Stimulated activated CD4-positive, alpha-beta T cell treated with anti-CD3 and anti-CD28 coated beads, Interleukin-4, amount 100 ng/mL, for 24 hours (primary cell): ENCODE results near the gene METTL24.

Experiments
- DNase-seq: peaks from one replicate; pipeline ENCODE4 v3.0.0-alpha.2; 2020

The METTL24 gene, protein sequence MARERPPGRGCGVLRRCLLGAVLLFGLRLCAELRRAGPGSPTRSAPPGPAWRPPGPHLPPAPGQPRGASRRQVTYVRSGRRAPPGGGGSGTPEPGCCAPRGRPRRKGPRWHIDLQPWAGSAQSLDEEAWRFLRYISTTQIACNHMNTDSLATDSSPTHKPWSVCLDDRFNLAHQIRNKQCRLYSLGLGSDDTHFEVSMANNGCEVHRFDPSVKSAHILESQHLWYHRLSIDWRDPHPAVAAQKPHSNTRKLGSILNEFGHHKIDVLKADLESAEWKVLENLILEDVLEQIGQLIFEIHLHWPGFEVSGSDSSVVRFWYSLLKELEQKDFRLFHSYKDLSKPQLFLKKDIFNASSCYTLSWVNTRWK

DNA sequence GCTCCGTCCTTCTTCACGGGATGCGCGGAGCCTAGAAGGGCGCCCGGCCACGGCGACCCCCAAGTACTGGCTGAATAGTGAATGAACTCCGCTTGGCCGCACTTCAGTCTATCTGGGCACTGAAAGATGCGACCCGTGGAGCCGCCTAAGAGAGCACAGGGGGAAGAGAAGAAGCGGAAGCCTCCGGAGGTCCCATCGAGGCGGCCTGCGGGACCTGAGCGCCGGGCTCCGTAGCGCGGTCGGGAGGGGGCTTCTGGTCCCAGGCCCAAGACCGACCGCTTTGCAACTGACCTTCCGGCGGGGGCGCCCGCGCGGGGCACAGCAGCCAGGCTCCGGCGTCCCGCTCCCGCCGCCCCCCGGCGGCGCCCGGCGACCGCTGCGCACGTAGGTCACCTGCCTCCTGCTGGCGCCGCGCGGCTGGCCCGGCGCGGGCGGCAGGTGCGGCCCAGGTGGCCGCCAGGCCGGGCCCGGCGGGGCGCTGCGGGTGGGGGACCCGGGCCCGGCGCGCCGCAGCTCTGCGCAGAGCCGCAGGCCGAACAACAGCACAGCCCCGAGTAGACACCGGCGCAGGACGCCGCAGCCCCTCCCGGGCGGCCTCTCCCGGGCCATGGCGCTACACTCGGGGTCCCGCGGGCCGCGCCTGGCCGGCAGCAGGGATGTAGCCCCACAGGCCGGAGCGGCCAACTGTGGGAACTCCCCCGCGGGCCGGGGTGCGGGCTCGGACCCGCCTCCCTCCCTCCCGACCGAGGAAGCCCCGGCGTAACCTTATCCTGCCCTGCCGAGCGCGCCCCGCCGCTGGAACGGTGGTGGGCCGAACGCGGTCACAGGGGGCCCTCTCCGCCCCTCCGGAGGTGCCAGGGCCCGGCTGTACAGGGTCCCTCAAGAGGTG, at the start of gene METTL24:
Gene METTL24, minus strand, starts transcription at position 686 of the 889 bp plus-strand sequence. Its CDS starts 77 bp downstream, at position 609.
- DNase-seq = no peak

DNA sequence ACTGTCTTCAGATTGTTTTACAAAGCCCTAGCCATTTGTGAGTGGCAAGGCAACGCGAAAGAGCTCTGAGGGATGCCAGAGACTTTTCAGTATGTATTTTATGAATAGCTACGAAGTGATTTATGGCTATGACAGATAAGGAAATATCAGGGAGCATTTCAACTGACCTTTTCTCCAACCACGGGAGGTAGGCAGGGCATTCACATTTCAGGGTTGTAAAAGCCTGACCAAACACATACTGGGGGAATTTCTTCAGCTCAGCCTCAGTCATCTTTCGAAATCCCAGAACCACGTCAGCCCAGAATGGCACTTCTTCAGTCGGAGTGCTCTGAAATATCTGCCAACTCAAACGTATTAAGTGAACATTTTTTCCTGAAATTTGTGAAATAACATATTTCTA, 46.5 kb upstream of the METTL24 start:
- DNase-seq = no peak

DNA sequence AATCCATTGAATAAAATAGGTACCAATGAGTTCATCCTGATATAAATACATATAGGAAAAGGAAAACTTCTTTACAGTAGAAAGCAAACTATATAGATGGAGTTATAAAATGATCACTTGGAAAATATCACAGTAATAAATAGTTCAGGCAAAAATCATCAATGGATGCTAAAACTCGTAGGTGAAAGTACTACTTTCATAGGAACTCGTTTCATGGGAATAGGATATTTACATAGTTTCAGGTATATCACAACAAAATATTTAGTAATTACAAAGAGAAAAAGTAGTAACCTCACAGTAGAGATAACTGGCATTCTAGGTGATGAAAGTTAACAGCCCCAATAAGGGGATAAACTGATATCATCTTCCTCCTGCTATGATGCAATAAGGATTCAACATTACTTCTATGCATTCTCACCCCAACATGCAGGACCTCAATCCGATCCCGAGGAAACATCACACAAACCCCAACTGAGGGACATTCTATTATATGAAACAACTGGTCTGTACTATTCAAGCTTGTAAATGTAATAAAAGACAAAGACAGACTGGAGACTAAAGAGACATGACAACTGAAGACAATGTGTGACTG, 43.5 kb upstream of the METTL24 start:
- DNase-seq = no peak

DNA sequence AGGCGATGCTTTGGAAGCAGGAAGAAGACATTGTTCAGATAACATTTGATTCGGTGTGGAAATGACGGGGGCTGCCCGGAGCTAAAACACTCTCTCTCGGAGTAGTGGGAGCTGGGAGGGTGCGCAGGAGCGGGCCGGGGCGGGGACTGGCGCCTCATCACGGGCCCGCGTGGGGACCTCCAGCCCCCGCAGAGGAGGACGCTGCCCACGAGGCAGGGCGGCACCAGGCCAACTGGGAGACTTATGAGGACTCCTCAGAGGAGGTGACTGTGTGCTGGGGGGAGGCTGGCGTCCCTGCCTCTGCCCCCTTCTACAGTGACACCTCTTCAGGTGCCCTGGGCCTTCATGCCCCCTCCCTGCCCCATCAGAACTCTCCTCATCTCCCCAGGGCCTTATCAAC, 42.1 kb upstream of the METTL24 start:
- no peak for DNase-seq

DNA sequence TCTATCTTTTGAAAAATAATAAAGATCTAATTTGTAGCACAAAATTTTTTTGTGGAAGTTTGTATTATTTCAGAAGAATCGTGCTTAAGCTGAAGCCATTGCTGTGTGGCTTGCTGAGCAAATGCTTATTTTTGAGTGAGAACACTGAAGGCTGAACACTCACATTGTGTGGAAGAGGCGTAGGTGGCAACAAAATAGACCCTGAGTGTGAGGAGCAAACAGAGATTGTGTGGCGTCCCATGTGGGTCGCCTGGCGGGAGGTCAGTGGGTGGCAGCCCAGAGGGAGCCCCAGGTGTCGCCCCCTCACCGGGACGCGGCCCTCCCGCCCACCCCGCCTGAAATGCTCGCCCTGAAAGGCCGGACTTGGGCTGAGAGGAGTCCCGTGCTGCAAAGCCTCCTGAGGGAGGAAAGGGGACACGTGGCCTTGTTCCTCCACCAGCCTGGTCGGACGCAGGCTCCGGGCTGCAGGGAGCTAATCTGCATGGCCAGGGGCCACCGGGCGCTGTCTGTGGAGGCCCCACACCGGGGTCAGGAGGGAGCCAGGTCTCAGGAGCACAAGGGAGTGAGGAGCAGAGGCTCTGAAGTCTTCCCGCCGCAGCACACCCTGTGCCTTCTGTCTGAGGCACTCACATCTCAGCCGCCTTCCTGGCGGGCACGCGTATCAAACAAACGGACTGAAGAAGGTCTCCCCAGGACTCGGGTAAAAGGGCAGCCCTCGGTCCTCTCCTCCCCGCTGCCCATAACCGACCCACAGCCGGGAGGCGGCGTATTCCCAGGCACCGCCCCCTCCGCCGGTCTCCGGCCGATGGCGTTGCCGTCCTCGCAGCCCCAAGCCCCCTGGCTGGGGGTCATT, 41.3 kb upstream of the METTL24 start:
- DNase-seq = no peak

DNA sequence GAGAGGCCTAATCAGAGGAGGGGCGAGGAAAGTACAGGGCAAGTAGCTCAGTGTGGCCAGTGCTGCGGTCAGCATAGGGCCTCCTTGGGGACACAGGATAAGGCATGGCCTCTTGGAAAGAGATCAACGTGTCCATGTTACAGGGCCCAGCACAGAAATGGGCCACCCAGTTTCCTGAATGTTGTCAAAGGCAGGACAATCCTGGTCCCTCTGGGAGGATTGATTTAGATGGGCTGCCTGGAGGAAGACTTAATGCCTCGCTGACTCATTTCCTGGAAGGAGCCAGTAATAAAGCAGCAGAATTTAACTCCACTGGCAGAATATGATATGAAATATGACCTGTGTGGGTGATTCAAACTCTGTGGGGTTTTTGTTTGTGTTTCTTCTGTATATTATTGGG, 40.6 kb upstream of the METTL24 start:
- DNase-seq = no peak

DNA sequence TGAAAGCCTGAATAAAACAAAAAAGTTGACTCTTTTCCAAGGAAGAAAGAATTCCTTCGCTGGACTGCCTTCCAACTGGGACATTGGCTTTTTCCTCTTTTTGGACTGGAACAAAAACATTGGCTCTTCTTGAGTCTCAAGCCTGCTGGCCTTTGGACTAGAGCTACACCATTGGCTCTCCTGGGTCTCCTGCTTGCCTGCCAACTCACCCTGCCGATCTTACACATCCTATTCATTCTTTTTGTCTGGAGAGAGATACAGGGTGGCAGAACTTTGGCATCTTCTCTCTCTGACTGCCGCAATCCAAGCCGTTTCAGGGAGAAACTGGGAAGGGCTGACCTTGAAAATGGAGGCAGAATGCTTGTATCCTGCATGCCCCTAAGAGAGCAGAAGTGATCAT, 37.1 kb upstream of the METTL24 start:
- no peak for DNase-seq

DNA sequence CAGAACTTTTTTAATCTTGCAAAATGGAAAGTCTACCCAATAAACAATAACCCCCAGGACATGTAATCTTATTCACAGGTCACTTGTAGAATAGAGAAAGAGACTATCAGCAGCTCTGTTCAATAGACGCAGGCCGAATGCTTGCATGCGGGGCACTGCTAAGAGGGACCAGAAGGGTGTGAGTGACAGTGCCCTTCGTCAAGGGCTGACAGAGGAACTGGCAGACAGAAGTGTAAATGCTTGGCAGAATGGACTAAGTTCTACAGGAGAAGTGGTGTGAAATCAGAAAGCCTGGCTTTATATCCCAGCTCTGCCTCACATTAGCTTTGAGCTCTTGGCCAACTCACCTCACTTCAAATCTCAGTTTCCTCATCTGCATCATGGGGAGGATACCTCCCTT, 36.3 kb upstream of the METTL24 start:
- DNase-seq = no peak

DNA sequence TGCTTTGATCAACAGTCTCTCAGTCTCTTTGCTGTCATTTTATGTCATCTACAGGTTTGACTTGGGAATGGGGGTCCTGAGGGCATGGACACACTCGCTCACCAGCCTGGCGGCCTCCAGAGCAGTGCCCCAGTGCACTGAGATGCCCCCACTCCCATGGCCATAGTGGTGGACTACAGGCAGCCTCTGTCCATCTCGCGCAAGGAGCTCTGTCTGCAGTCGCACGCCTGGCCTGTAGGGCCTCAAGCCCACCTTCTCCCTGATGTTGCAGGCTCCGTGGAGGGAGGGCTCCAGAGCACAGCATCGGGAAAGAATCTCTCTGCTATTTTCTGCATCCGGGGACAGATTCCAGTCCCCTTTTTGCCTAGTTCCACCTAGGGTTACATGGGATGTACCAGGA, 34.6 kb upstream of the METTL24 start:
- no peak for DNase-seq

DNA sequence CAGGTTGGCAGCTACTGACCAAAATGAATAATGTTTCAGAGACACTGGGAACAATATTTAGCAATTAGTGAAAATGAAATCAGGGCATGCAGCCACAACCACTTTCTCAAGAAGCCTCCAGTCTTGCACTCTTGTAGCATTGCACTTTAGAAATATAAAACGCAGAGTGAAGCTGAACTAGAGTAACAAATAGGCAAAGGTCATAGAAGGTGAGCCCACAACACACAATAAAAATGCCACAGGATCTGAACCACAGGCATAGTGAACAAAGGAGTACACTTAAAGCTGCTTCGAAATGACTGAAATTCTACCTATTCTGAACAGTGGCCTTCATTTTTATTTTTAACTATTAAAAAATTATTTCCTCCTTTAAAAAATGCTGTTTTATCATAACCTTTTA, 32.3 kb upstream of the METTL24 start:
- no peak for DNase-seq

DNA sequence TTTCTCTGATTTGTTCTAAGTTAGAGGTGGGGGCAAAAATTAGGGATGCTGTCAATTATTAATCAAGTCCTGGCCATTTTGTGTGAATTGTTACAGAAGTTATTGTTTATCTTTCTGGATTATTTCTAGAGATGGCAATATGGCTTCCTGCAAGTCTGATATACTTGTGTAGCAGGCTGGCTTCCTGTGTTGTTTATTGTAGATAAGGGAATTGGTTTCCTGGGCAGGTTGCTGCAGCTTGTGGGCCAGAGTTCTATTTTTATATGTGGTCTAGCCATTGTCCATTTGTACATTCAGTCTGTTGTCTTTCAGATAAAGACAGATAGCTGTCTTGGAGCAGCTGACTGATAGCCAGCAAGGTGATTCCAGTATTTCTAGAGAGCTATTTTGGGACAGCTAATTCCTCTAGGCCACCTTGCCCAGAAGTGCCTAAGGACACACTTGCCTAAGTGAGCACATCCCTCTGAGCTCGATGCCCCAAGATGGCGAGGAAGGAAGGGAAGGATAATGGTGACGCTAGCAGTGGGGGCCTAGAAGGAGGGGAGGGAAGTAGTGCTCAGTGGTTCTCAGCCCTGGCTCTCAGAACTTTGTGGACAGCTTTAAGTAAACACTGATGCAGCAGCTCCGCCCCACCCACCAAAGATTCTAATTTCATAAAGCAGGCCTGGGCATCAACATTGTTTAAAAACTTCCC, 31.7 kb upstream of the METTL24 start:
- DNase-seq = no peak

DNA sequence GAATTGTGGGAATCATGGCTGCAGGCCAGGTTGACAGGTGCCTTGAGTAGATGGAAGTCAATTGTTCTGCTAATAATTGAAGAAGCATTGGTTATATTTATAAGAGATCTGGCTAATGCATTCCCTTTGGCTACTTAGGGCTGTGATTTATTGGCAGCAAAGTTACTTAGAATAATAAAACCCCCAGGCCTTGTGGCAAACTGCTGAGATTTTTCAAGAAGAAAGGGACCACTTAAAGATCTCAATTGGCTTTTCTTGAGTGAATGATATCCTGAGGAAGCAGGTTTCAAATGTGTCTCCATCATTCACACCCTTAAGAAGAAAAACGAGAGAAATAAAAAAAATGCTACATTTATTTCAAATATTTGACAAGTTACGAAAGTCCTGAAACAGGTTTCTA, 29.8 kb upstream of the METTL24 start:
- no peak for DNase-seq

DNA sequence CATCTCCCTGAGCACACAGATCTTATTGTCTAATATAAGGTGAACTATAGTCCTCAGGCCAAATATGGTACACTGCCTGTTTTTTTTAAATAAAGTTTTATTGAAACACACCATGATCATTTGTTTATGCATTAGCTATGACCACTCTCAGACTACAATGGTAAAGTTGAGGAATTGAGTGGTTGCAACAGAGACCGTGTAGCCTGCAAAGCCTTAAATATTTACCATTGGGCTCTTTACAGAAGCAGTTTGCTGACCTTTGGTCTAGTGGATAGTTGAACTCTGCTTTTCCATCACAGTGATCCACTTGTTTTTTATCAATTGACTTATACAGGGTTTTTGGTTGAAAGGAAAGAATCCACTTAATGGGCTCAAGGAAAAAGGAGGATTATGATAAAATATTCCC, 27.3 kb upstream of the METTL24 start:
- no peak for DNase-seq

DNA sequence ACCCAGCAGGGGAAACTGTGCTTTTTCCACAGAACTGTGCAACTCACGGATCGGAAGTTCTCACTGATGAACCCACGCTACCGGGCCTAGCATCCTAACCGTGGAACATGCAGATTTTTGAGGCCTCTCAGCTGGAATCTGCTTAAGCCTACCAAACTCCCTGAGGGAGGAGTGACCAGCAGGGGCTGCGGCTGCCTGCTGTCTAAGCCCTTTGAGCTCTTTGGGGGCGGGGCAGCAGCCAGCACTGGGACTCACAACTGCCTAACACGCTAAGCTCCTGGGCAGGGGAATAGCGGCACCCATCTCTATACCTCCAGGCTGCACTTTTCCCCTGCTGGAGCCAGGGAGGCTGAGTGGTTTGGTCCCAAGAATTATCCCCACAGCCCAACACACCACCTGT, 20.4 kb upstream of the METTL24 start:
- DNase-seq = no peak

DNA sequence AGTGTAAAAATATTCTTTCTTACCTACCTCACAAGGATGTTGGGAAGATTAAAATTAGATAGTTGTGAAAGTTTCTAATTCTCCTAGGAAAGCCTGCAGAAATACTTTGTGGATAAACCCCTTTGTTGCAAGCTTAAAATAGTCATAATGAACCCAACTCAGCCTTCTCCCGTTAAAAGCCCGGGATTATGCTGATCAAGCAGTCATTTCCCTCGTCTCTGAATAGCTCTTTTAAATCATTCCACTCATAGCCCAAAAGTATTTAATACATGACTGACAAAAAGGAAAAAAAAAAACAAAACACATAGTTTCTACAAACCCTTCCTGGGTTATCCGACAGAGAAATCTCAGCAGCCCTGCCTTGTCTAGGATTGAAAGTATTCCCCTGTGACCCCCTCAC, 10.9 kb upstream of the METTL24 start:
- no peak for DNase-seq

DNA sequence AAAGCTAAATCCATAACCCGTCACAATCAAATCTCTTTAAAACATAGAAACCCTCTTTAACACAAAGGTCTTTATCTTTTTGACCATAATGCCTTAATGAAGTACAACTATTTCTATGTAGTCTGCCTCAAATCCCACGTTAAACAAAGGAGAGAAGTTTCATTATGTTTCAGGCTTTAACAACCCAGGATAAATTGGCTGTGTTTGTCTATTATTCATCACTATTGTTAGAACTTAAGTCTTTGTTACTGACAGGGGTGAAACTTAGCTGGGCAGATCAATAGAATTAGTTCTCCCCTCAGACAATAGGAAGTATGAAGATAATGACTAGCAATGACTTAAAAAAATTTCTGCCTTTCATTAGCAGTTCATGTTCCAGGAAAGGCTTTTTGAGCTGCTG, 10.1 kb upstream of the METTL24 start:
- no peak for DNase-seq

DNA sequence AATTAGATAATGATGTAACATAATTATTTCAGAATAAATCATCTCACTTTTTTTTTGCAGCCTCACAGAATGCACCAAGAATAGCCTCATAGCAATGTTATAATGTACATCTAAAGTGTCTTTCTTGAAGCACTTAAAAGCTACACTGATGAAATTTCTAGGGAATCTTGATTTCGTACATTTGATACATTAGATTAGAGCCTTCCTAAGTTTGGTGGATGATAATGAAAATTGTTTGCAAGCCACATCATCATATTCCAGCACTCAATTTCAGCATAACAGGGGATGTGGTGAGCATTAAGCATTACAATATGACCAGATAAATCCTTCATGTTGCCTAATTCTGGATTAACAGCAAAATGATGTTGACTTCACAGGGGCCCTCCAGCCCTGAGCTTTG, 9.7 kb upstream of the METTL24 start:
- no peak for DNase-seq

DNA sequence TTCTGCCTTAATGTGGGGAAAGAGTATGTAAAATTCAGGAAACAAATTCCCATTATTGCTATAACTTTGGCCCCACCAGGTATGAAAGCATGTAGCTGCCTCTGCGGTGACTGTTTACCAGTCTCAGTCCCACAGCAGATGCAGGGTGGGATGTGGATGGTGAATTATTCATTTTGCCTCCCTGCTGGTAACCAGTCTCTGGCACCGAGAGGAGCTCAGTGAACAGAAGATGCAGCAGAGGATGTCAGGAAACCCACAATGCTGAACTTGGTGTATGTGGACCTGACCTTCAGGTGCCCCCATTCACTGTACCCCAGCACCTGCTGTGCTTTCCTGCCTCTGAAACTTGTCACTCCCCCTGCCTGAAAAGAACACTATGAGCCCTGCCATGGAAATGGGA, 8.8 kb upstream of the METTL24 start:
- DNase-seq = no peak

DNA sequence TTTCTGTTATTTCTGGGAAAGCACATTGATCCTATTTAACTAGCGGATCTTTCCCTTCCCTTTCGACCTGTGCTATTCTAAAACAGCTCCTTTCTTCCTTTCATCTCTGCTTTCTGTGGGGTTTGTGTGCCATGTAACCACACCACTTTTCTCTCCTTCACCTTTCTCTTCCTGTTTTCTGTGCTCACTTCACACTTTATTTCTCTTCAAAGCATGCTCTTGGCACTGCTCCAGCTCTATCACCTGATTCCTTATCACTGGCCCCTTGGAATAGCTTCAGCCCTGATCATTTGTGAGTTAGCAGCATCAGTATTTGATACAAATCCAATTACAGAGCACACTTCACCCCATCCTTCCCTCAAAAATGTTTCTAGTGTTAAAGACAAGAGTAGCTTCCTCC, 8.1 kb upstream of the METTL24 start:
- no peak for DNase-seq

DNA sequence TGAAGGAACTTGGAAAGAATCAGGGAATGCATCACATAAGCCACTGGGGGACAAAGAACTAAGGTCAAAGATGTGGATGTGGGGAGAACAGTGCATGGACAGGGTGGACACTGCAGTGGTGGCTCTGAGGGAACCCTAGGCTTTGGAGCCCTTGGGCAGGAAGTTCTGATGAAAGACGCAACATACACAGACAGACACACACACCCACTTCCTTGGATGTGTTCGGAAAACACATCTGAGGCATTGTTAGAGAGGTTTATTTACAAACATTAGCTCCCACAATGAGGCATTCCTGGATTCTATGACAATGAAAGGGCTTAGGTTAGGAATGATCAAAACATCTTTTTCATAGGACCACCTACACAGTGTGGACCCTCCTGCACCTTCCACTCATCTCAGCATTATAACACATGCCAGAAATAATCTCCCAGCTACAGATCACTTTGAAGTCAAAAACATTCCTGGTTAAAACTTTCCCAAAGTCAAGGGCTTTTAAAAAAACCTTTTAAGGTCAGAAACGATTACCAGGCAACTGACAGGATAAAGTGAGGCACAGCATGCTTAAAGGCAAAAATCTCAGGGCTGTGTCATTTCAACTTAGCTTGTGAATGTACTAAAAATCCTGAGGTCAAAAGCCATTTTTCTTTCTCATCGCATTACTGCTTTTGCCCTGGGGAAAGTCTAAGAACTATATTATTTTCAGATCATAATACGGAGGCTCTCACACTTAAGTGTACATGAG, 6.4 kb upstream of the METTL24 start:
- DNase-seq = no peak

DNA sequence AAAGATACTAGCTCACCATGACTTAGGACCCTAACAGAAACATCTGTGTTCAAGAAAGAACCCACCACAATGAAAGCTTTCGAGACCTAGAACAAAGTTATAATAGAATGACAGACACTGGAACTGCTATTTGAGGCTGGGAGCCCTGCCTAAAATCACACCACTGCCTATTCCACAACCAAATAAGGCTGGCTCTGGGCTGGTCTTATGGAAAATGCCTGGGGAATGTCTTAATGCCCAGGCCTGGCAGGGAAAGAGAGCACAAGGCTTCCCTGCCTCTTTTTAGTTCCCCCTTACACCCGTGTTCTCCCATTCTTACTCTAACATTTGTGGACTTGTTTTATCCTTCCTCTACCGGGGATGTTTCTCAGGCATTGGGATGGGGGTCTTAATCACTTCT, 5.6 kb upstream of the METTL24 start:
- no peak for DNase-seq

DNA sequence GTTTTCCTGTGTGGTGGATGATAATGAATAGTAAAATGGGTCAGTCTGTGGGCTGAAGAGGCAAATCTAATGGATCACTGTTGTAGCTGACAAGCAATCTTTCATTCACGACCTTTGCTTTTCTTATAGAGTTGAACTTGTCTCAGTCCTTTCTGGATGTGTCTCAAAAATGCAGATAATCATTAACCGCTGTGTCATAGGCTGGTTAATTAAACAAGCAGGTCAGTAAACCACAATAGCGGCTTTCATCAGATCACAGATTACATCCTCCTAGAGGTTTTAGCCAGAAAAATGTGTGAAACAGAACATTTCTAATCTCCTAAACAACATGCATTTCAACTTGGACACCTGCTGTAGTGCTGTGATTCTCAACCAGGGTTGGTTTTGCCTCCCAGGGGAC, 2.5 kb upstream of the METTL24 start:
- no peak for DNase-seq
